Measurements from ENCODE around the gene TET2.
A peak's percentile ranks its signal among the peaks of the same experiment; 100 is the strongest.

Gene TET2

DNA sequence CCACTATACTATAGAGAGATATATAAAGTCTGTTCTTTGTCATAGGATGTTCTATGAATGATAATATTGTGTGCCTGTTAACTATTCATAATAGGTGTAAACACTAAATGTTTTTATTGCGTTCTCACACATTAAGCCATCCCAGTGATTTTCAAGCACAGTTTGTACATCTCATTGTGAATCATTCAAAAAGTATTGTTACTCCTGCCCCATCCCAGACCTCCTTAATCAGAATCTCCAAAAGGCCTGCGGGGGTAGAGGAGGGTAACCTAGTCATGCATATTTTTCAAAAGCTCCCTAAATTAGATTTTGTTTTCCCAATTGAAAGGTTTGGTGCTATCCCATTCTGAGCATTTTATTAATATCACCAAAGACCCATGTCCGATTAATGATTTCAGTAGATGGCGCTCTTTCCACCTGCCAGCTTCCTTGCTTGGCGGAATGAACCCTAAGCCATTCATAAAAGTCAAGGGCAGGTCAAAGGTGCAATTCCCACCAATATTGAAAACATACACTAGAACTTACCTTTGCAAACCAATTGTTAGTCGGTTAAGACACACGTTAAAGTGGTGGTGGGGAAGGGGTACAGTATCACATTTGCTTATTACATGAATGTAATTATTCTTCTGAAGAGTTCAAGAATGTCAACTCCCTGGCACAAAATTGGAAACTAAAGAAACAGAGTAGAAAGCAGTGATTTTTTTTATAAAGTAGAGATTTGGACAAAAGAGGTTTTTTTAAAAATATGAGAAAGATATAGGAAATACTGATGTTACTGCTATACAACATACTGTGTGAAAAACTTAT lies 5.8 kb upstream of the TET2 start:
- peak; percentile 72 for DNase-seq (ENCODE audit: low spot score)

DNA sequence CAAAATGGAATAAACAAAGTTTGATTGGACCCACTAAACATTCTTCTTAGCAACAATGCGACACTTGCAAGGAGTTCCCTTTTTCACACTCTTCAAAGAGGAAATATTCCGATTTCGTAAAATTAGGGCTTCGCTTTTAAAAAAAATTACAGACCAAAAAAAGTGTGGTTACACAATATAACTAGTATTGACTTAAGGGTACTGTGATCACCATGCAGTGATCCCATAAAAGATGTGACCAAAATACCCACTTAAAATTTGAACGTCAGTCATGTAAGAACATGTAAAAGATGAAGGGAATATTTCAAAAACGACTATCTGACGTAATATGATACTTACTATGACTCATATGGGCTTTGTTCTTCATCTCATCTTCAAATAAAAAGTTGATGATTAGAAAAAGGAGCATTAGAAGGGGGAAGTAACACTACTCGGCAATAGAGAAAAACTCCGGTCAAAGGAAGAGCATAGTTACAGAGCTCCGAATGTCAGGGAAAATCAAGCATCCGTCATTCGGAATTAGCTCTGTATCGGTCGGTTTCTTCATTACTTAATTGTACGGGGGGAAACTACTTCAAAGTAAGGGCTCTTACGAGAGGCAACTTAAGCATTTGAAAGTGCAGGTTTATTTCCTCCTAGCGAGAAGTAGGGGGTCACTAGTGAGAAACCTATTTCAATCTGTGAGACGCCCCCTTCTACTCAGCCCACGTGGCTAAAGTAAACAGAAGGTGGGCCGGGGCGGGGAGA lies 1.3 kb upstream of the TET2 start:
- DNase-seq (ENCODE audit: low spot score): no peak

- DNase-seq (ENCODE audit: low spot score): no peak
Observed at GRCh38 chr4:105145903-105146275, 787 bp upstream of the TET2 start.

DNA sequence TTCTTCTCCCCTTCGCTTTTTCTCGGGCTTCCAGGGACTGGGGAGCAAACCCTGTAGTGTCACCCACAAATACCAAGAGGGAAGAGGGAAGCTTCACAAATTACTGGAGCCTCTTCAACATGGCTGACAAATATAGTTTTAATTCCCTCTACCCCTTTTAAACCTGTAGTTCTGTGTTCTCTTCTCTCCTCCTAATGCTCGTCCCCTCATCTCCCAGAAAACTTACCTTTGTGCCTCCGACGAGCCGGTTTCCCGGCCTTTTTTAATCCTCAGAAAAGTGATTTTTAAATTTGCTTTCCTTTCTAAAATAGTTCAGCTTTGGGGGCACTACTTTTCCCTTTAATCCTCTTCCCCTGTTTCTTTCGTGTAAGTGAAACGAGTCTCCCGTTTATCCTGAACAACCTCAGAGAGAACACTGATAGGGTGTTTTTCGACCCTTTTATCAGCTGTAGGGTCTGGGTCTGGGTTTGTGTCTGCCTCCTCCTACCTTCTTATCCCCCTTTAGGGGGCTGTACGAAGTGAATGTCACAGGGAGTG lies 408 bp downstream of the TET2 start:
- no peak for DNase-seq (ENCODE audit: low spot score)

DNA sequence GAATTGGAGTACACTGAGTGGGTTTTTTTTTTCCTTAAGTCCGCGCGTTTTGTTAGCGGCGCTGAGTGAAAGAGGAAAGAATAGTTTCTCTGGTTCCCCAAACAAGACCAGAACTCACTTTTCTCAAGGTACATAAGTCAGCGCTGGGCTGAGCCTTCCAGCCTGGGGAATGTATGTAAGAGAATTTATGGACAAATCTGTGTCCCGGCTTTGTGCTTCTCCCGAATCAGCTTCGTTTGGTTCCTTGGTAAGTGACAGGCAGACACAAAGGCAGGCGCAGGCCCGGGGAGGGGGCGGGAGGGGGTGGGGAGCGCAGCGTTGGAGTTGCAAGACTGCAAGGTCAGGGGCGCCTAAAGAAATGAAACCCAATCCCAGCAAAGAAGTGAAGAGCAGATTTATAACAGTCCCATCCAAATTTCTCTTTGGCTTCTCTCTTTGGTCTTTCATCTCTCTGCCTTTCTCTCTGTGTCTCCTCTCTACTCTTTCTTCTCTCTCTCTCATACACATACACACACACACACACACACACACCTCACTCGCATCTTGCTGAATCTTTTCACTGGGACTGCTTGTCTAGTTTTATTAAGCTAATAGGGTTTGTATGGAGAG lies 981 bp downstream of the TET2 start:
- DNase-seq (ENCODE audit: low spot score): peak; percentile 23

DNA sequence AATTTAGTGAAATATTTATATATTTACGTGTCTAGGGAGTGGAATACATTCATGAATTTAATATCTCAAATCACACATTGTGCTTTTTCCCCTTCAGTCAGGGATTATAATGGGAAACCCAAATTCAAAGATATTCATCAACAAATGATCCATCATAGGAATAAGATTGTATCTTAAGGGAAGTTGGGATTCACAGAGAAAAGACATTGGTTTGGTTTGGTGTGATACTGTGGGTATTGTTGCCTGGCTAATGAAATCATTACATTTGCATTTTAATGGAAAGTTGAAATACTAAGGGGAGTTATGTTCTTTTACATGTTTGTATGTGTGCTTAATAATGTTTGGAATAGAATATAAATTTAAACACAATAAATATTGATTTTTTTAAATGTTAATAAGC lies 1.7 kb downstream of the TET2 start:
- no peak for DNase-seq (ENCODE audit: low spot score)

DNA sequence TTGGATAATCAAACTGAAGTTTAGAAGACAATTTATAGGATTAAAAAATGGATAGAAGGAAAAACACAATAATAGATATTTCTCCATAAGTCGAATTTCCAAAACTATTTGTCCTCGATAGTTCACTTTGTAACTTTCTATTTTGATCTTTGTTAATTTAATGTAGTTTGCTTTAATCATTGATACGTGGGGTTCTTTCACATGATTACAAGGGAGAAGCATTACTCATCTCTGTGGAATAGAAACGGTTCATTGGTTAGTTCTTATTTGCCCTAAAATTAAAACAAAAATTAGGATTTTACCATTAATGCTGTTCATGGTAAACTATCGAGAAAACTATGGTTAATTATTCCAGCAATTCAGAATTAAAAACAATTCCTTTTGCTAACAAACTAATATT lies 2.1 kb downstream of the TET2 start:
- DNase-seq (ENCODE audit: low spot score): no peak

GRCh38 chr4:105149771-105150170 lies 3.1 kb downstream of the TET2 start:
- DNase-seq (ENCODE audit: low spot score): no peak

GRCh38 chr4:105150503-105150902 lies 3.8 kb downstream of the TET2 start:
- DNase-seq (ENCODE audit: low spot score): no peak

- DNase-seq (ENCODE audit: low spot score): no peak
Observed at GRCh38 chr4:105153749-105154148, 7.1 kb downstream of the TET2 start.

- DNase-seq (ENCODE audit: low spot score): no peak
Observed at GRCh38 chr4:105154576-105154975, 7.9 kb downstream of the TET2 start.

GRCh38 chr4:105155426-105155825 lies 8.8 kb downstream of the TET2 start:
- DNase-seq (ENCODE audit: low spot score): no peak

GRCh38 chr4:105158837-105159236 lies 12.2 kb downstream of the TET2 start:
- DNase-seq (ENCODE audit: low spot score): no peak

GRCh38 chr4:105162123-105162796 lies 15.6 kb downstream of the TET2 start:
- DNase-seq (ENCODE audit: low spot score): no peak

DNA sequence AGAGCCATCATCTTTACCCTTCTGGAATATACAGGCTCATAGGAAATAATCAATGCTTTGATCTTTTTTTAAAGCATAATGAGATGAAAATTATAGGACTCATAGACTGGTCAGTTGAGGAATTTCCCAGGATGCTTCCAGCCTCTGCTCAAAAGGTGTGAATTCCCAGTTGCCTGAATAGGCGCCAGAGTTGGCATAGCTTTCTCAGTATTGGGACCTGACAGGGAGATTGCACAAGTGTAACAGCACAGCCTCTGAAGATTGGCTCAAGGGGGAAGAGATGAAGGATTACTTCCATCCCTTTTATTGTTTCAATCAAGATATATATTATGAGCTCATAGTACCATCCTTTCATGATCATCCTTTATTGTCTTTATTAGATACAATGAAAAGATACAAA lies 17.9 kb downstream of the TET2 start:
- DNase-seq (ENCODE audit: low spot score): no peak

- no peak for DNase-seq (ENCODE audit: low spot score)
Observed at GRCh38 chr4:105166066-105166465, 19.4 kb downstream of the TET2 start.

DNA sequence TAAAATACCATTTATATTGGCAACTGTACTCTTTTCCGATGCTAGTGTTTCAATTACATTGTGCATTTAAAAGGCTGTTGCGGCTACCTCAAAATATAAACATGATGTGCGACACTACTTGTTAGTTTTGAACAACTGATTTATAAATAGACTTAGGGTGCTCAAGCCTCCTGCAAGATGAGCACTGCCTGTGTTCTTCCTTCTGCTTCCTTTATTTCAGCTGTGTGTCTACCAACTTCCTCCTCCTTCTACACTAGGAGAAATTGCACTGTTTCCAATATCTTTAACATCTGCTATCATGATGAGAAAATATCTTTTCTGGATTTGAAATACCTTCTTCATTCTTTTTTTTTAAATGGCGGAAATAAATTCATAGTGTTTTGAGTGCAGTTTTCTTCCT lies 24.0 kb downstream of the TET2 start:
- DNase-seq (ENCODE audit: low spot score): no peak

DNA sequence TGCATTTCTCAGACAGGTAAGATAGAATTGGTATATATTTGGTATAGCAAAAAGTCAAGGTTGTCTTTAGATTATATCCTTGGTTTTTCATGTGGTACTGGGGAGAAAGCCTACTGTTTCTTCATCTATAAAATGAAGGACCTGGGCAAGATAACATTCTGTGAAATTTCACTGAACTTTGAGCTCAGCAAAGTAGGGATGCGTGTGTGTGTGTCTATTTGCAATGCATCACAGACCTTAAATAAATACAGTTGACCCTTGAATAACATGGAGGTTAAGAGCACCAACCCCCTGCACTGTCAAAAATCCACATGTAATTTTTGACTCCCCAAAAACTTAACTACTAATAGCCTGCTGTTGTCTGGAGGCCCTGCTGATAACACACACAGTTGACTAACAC lies 25.2 kb downstream of the TET2 start:
- DNase-seq (ENCODE audit: low spot score): no peak

DNA sequence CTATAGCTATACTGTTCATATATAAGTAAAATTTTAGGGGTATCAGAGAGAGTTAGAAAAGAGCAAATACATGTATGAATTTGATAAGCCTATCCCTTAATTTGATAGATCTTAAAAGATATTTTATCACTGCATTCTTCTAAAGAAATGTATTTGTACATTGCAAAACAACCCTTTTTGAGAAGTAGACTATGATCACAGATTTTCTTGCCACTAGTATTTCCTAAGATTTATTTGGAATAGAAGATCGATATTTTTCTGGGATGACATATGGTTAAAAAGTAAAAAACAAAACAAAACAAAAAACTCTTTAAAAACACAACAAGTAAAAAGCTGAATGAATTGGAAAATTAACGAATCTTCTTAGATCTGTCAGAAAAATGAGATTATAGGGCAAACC lies 27.4 kb downstream of the TET2 start:
- DNase-seq (ENCODE audit: low spot score): no peak

DNA sequence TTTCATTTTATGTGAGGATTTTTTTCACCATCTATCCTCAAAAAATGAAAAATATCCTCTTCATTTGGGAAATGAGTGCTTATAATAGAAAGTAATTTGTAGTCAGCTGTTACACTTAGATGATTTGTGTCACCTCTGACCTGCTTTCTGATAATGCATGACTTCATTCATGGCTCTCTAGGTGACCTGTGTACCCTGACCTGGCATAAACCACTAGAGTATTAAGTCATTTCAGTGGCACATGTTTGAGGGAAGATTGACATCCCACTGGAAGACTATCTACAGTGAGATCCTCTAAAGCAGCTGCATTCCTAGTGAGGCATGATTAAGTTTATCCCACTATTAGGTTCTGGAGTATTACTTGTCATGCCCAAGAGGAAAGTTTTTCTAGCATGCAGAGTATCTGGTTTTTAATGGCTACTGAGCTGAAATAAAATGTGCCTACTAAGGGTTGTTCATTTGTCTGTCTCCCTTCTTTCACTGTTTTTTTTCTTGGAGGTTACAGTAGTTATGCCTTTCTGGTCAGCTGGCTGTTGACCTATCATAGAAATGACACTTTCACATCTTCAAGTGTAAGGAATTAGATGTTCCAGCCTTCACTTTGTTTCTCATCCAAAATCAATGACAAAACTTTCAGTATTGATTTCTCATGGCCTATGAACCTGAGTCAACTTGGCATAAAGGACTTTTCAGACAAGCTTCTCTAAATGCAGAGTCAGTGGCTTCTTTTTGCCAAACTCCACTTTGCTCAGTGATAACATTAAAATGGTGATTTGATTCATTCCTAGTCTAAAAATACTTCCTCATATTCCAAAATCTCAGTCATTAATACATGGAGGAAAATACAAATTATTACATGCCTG lies 33.1 kb downstream of the TET2 start:
- DNase-seq (ENCODE audit: low spot score): no peak

GRCh38 chr4:105181259-105181658 lies 34.6 kb downstream of the TET2 start:
- DNase-seq (ENCODE audit: low spot score): no peak

Data from CD4-positive, alpha-beta T cell treated with Interleukin-15 for 4 hours (primary cell).